Measurements from ENCODE around the gene TTR. TPM values are rescaled to one million over a fixed set of nuclear protein-coding genes. Genes with fewer than 3 reads are reported as not detected.

The TTR gene
- total and polyA plus RNA-seq, 2 of the 13 experiments (the other 11 are each of a cell fraction or from before 2014, with no cell fraction given), result 91.3 to 496 TPM

DNA sequence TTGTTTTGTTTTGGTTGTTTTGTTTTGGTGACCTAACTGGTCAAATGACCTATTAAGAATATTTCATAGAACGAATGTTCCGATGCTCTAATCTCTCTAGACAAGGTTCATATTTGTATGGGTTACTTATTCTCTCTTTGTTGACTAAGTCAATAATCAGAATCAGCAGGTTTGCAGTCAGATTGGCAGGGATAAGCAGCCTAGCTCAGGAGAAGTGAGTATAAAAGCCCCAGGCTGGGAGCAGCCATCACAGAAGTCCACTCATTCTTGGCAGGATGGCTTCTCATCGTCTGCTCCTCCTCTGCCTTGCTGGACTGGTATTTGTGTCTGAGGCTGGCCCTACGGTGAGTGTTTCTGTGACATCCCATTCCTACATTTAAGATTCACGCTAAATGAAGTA is at the start of gene TTR (continued):
- no peak for TF ChIP-seq FOXC1 (CRISPR knock-in tag; IDR thresholded peaks at IDR 0.05; ENCODE audit: borderline replicate concordance)
- TF ChIP-seq ZNF484 (CRISPR knock-in tag; IDR thresholded peaks at IDR 0.05; ENCODE audit: borderline replicate concordance, low read depth), result no peak
- TF ChIP-seq, protein P1, sequence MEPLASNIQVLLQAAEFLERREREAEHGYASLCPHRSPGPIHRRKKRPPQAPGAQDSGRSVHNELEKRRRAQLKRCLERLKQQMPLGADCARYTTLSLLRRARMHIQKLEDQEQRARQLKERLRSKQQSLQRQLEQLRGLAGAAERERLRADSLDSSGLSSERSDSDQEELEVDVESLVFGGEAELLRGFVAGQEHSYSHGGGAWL (CRISPR knock-in tag; IDR thresholded peaks at IDR 0.05), result no peak
- 0 out of 2 replicates have a peak, but pooled peaks have one; percentile 30 for TF ChIP-seq DPF2 (CRISPR knock-in tag; IDR thresholded peaks at IDR 0.05; ENCODE audit: borderline replicate concordance, low read depth)
- TF ChIP-seq, protein P2, sequence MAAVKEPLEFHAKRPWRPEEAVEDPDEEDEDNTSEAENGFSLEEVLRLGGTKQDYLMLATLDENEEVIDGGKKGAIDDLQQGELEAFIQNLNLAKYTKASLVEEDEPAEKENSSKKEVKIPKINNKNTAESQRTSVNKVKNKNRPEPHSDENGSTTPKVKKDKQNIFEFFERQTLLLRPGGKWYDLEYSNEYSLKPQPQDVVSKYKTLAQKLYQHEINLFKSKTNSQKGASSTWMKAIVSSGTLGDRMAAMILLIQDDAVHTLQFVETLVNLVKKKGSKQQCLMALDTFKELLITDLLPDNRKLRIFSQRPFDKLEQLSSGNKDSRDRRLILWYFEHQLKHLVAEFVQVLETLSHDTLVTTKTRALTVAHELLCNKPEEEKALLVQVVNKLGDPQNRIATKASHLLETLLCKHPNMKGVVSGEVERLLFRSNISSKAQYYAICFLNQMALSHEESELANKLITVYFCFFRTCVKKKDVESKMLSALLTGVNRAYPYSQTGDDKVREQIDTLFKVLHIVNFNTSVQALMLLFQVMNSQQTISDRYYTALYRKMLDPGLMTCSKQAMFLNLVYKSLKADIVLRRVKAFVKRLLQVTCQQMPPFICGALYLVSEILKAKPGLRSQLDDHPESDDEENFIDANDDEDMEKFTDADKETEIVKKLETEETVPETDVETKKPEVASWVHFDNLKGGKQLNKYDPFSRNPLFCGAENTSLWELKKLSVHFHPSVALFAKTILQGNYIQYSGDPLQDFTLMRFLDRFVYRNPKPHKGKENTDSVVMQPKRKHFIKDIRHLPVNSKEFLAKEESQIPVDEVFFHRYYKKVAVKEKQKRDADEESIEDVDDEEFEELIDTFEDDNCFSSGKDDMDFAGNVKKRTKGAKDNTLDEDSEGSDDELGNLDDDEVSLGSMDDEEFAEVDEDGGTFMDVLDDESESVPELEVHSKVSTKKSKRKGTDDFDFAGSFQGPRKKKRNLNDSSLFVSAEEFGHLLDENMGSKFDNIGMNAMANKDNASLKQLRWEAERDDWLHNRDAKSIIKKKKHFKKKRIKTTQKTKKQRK (IDR thresholded peaks at IDR 0.05; ENCODE audit: low read length), result no peak
- TF ChIP-seq, protein P3, sequence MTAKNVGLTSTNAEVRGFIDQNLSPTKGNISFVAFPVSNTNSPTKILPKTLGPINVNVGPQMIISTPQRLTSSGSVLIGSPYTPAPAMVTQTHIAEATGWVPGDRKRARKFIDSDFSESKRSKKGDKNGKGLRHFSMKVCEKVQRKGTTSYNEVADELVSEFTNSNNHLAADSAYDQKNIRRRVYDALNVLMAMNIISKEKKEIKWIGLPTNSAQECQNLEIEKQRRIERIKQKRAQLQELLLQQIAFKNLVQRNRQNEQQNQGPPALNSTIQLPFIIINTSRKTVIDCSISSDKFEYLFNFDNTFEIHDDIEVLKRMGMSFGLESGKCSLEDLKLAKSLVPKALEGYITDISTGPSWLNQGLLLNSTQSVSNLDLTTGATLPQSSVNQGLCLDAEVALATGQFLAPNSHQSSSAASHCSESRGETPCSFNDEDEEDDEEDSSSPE (CRISPR knock-in tag; IDR thresholded peaks at IDR 0.05), result no peak
- 0 out of 2 replicates have a peak, but pooled peaks have one; percentile 47 for TF ChIP-seq ZNF772 (CRISPR knock-in tag; IDR thresholded peaks at IDR 0.05)
- TF ChIP-seq RBAK (CRISPR knock-in tag; IDR thresholded peaks at IDR 0.05), result no peak
- TF ChIP-seq SMAD1 (CRISPR knock-in tag; IDR thresholded peaks at IDR 0.05; ENCODE audit: borderline replicate concordance, low read depth), result no peak
- no peak for TF ChIP-seq ZBTB7A (CRISPR knock-in tag; IDR thresholded peaks at IDR 0.05)
- no peak for TF ChIP-seq ZNF746 (CRISPR knock-in tag; IDR thresholded peaks at IDR 0.05)
- no peak for TF ChIP-seq ZNF367 (CRISPR knock-in tag; IDR thresholded peaks at IDR 0.05; ENCODE audit: borderline replicate concordance)
- TF ChIP-seq, protein P4, sequence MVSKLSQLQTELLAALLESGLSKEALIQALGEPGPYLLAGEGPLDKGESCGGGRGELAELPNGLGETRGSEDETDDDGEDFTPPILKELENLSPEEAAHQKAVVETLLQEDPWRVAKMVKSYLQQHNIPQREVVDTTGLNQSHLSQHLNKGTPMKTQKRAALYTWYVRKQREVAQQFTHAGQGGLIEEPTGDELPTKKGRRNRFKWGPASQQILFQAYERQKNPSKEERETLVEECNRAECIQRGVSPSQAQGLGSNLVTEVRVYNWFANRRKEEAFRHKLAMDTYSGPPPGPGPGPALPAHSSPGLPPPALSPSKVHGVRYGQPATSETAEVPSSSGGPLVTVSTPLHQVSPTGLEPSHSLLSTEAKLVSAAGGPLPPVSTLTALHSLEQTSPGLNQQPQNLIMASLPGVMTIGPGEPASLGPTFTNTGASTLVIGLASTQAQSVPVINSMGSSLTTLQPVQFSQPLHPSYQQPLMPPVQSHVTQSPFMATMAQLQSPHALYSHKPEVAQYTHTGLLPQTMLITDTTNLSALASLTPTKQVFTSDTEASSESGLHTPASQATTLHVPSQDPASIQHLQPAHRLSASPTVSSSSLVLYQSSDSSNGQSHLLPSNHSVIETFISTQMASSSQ (IDR thresholded peaks at IDR 0.05; ENCODE audit: low read depth), result peak; percentile 89
- TF ChIP-seq, protein P4 (CRISPR knock-in tag; IDR thresholded peaks at IDR 0.05; ENCODE audit: borderline replicate concordance), result peak; percentile 95
- 0 out of 2 replicates have a peak, but pooled peaks have one; percentile 13 for TF ChIP-seq TBX3 (IDR thresholded peaks at IDR 0.05; ENCODE audit: borderline replicate concordance)
- peak; percentile 81 for TF ChIP-seq FOXA1 (IDR thresholded peaks at IDR 0.05)
- TF ChIP-seq FOXA1 (CRISPR knock-in tag; IDR thresholded peaks at IDR 0.05), result peak; percentile 91

Measured in HepG2 (cell line).